ENCODE measurements around the gene CRYL1. TPM values are rescaled to one million over a fixed set of nuclear protein-coding genes. Genes with fewer than 3 reads are reported as not detected.

Gene CRYL1
- total and polyA plus RNA-seq, 7 donors: 6.4 to 18.5 (median 12.9) TPM

DNA sequence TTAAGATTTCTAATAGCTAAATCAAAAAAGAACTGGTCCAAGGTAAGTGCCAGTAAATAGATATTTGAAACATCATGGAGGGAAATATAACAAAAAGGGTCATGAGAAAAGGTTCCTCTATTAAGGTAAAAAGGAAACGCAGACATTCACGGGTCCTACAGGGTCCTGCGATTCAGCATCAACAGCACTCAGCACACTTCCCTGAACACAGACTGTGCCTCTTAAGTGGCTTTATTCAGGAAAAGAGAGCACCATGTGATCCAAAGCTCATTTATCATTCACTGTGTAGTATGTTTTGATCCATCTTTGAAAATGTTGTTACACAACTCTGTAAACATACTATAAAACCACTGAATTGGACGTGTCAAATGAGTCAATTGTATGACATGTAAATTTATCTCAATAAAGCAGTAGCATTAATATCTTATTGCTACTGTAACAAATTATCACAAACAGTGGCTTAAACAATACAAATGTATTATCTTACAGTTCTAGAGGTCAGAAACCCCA lies 33.7 kb downstream of the CRYL1 start:
- peaks cover 0 to 13% of the 10 kb centered on the region in 2 donors for H3K36me3 ChIP-seq (ENCODE audit: insufficient read depth in 1 of 2, low read depth in 1 of 2)
- 67 to 83% (median 81%) methylated on average over 4 of the region's 4 CpGs for WGBS, 3 donors
- H3K4me1 ChIP-seq: no peaks in the 10 kb centered on the region
- TF ChIP-seq, protein P1, sequence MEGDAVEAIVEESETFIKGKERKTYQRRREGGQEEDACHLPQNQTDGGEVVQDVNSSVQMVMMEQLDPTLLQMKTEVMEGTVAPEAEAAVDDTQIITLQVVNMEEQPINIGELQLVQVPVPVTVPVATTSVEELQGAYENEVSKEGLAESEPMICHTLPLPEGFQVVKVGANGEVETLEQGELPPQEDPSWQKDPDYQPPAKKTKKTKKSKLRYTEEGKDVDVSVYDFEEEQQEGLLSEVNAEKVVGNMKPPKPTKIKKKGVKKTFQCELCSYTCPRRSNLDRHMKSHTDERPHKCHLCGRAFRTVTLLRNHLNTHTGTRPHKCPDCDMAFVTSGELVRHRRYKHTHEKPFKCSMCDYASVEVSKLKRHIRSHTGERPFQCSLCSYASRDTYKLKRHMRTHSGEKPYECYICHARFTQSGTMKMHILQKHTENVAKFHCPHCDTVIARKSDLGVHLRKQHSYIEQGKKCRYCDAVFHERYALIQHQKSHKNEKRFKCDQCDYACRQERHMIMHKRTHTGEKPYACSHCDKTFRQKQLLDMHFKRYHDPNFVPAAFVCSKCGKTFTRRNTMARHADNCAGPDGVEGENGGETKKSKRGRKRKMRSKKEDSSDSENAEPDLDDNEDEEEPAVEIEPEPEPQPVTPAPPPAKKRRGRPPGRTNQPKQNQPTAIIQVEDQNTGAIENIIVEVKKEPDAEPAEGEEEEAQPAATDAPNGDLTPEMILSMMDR (IDR thresholded peaks at IDR 0.05): no peak
- H3K27me3 ChIP-seq (ENCODE audit: insufficient read depth in 3 of 3, low read length in 2 of 3): no peaks in the 10 kb centered on the region
- intact Hi-C loops (cut with DNase I): loop anchor here in 1 of 2 donors (10.0 kb wide), 1 partner anchor 203 kb away; no protein-coding TSS in a partner anchor
- ATAC-seq: no peak
- H3K9me3 ChIP-seq: no peaks in the 10 kb centered on the region
- H3K27ac ChIP-seq: no peak overlapping the region
- no peak for DNase-seq
- no peak overlapping the region for H3K4me3 ChIP-seq

DNA sequence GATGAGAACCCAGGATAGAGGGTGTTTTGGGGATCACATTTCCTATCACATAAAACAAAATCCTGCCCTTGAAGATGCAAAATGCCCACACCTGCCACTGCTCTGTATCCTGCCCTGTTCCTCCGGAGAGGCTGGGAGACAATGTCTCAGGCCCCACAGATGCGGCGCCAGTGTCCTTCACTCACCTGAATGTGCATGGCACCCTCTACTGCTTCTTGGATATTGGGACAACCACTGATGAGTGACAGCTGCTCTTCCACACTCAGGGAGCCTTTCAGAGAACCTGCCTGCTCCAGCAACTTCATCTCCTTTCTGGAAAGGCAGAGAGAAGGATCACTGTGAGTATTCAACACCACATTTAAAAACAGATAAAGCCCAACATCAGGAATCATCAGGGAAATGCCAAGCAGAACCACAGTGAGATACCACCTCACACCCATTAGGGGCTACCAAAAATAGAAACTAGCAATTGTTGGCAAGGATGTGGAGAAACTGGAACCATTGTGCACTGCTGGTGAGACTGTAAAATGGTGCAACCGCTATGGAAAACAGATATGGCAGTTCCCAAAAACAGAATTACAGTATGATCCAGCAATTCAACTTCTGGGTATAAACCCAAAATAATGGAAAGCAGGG lies 36.4 kb downstream of the CRYL1 start:
- no peak overlapping the region for H3K4me3 ChIP-seq
- intact Hi-C loops (cut with DNase I): loop anchor here in 1 of 2 donors (2.0 kb wide), 1 partner anchor 295 kb away; no protein-coding TSS in a partner anchor
- TF ChIP-seq, protein P1 (IDR thresholded peaks at IDR 0.05): peak; percentile 41
- H3K36me3 ChIP-seq (ENCODE audit: insufficient read depth in 1 of 2, low read depth in 1 of 2): peaks cover 0 to 18% of the 10 kb centered on the region in 2 donors
- ATAC-seq (no peak), DNase-seq (no peak)
- no peaks in the 10 kb centered on the region for H3K4me1 ChIP-seq
- no peak overlapping the region for H3K27ac ChIP-seq
- H3K9me3 ChIP-seq: no peaks in the 10 kb centered on the region
- H3K27me3 ChIP-seq (ENCODE audit: insufficient read depth in 3 of 3, low read length in 2 of 3): no peaks in the 10 kb centered on the region
- WGBS, 3 donors: 35 to 77% (median 54%) methylated on average over 4 of the region's 4 CpGs

DNA sequence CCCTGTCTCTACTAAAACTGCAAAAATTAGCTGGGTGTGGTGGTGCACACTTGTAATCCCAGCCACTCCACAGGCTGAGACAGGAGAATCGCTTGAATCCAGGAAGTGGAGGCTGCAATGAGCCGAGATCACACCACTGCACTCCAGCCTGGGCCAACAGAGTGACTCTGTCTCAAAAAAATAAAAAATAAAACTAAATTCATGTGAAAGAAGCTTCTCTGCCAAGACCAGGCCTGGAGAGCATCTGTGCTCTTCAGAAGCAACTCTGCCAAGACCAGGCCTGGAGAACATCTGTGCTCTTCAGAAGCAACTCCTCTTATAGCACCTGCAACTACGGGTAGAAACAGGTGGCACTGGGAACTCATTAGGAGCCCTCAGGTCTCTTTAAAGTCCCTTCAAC lies 37.7 kb downstream of the CRYL1 start:
- Histone ChIP-seq H3K9me3 (no peaks in the 10 kb centered on the region), H3K4me1 (no peaks in the 10 kb centered on the region), H3K36me3 (ENCODE audit: insufficient read depth in 1 of 2, low read depth in 1 of 2) (peaks cover 0 to 18% of the 10 kb centered on the region in 2 donors), H3K27me3 (ENCODE audit: insufficient read depth in 3 of 3, low read length in 2 of 3) (no peaks in the 10 kb centered on the region), H3K4me3 (no peak overlapping the region), H3K27ac (no peak overlapping the region)
- DNase-seq (no peak), ATAC-seq (no peak)
- TF ChIP-seq, protein P1 (IDR thresholded peaks at IDR 0.05): no peak
- intact Hi-C loops (cut with DNase I): loop anchor here in 1 of 2 donors (2.0 kb wide), 1 partner anchor 293 kb away; no protein-coding TSS in a partner anchor
- WGBS, 3 donors: 47 to 64% (median 61%) methylated on average over 3 of the region's 3 CpGs

DNA sequence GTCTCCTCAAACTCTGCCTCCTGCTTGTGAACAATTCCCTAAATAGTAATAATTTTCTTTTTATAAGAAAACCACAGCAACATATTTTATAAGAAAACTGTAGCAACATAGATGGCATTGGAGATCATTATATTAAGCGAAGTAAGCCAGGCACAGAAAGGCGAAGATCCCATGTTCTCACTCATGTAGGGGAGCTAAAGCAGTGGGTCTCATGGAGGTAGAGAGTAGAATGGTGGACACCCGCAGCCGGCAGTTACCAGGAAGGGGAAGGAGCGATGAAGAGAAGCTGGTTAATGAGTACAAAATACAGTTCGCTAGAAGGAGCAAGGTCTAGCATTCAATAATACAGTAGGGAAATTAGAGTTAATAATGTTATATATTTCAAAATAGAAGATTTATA lies 42.9 kb downstream of the CRYL1 start:
- no peak for DNase-seq
- intact Hi-C loops (cut with DNase I): no loop called here
- WGBS, 3 donors: 86 to 89% (median 88%) methylated on average over 6 of the region's 6 CpGs

More for the DNA sequence above, 42.9 kb downstream of the CRYL1 start:
- no peaks in the 10 kb centered on the region for H3K27me3 ChIP-seq (ENCODE audit: insufficient read depth in 3 of 3, low read length in 2 of 3)
- no peak for ATAC-seq
- H3K4me1 ChIP-seq: no peaks in the 10 kb centered on the region
- TF ChIP-seq, protein P1 (IDR thresholded peaks at IDR 0.05): no peak
- H3K36me3 ChIP-seq (ENCODE audit: insufficient read depth in 1 of 2, low read depth in 1 of 2): peaks cover 0 to 10% of the 10 kb centered on the region in 2 donors
- no peak overlapping the region for H3K27ac ChIP-seq
- H3K4me3 ChIP-seq: no peak overlapping the region
- H3K9me3 ChIP-seq: no peaks in the 10 kb centered on the region

Measured in psoas muscle (tissue), 8 donors.